Adipocyte (in vitro differentiated cells): ENCODE measurements around the gene NUP42.

Experiments used
- DNase-seq: peaks from one replicate; pipeline ENCODE4 v3.0.0-alpha.2; 2015; ENCODE audit warnings: low read depth
- H3K27me3 ChIP-seq: replicated peaks from 2 replicates; pipeline ENCODE4 v1.7.0; 2013; ENCODE audit warnings: mild to moderate bottlenecking, low read length, moderate library complexity; ENCODE audit not compliant: control insufficient read depth, insufficient read depth
- H3K36me3 ChIP-seq: 2 replicates; pipeline ENCODE4 v1.7.0; 2013; ENCODE audit warnings: low read length, mild to moderate bottlenecking, moderate library complexity; ENCODE audit not compliant: control insufficient read depth, insufficient read depth, severe bottlenecking
- H3K4me1 ChIP-seq: 2 replicates; pipeline ENCODE4 v1.7.0; 2013; ENCODE audit warnings: mild to moderate bottlenecking, low read length, moderate library complexity; ENCODE audit not compliant: control insufficient read depth, insufficient read depth
- H3K4me3 ChIP-seq: 2 replicates; pipeline ENCODE4 v1.7.0; 2013; ENCODE audit warnings: mild to moderate bottlenecking, low read length, moderate library complexity
- H3K9ac ChIP-seq: 2 replicates; pipeline ENCODE4 v1.7.0; 2013; ENCODE audit warnings: mild to moderate bottlenecking, low read length, moderate library complexity
- H3K9me3 ChIP-seq: 2 replicates; pipeline ENCODE4 v1.7.0; 2013; ENCODE audit warnings: mild to moderate bottlenecking, low read length, moderate library complexity; ENCODE audit not compliant: control insufficient read depth

NUP42 gene

DNA sequence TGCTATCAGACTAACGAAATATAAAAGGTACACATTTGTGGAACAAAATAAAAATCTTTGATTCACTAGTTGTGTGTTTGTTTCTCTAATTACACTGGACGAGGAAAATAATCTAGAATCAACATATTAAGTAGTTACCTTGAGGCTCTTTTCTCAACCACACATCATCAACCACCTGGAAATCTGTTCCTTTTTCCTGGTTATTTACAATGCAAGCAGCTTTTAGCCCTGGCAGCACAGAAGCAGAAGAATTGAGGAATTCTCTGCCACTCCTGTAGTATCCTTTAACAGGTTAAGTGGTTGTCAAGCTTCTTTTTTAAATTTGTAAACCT lies 23.7 kb downstream of the NUP42 start:
- H3K4me1 ChIP-seq, result no peaks in the 10 kb centered on the region
- H3K9me3 ChIP-seq, result no peaks in the 10 kb centered on the region
- H3K9ac ChIP-seq, result peak overlapping the region; percentile 47
- H3K36me3 ChIP-seq, result peaks cover 14% of the 10 kb centered on the region
- H3K27me3 ChIP-seq, result no peaks in the 10 kb centered on the region
- DNase-seq, result no peak
- peak overlapping the region; percentile 49 for H3K4me3 ChIP-seq

DNA sequence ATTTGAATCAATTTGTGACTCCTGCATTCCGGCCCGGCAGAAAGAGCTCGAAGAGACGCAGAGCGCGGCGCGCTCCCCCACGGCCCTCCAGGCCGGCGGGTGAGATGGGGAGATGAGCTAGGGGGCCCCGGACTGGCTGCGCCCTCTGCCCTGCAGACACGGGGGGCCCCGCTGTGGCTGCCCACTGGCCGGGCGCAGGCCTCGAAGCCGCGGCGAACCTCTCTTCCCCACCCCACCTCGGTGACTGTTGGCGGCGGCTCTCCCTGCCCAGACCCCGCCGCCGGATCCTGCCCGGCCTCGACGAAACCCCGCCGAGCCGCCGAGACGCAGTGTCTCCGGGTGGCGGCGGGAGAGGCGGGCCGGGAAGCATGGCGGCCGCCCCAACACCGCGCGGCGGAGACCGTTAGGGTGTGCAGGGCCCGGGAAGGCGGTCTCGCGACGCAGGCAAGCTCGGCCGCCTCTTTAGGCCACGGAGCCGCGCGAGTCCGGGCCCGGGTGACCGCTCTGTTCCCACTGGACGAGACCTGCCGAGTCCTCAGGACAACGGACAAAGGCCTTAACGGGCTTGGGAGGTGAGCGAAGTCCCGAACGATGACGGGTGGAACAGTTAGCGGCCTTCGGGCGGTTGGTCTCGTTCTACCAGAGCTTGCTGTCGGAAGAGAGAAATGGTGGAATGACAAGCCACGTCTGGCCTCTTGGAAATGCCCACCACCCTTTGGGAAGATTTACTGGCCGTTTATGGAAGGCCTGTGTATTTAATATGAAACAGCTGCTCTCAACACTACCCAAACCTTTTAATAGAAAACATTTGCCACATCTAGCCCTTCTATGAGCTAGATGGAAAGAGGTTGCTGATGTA lies 24.3 kb downstream of the NUP42 start:
- H3K9me3 ChIP-seq, result no peaks in the 10 kb centered on the region
- no peaks in the 10 kb centered on the region for H3K27me3 ChIP-seq
- DNase-seq, result no peak
- no peaks in the 10 kb centered on the region for H3K4me1 ChIP-seq
- H3K36me3 ChIP-seq, result peaks cover 8% of the 10 kb centered on the region
- H3K9ac ChIP-seq, result peak overlapping the region; percentile 47
- peak overlapping the region; percentile 49 for H3K4me3 ChIP-seq

DNA sequence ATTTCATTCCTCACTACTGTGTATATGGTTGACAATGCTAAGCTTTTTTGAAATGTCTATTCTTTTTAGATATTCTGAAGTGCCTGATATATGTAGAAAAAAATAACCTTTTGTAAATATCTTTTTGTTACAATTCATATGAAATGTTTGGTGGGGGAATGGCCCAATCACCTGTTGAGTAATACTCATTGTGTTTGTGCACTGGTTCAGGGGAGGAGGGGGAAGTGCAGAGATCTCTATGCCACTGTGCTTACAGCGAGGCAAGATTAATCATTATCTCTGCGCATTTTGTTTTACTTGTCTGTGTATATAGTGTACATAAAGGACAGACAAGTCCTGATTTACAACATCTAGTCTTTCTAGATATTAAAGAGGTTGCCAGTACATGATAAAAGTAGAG lies 25.2 kb downstream of the NUP42 start:
- no peak overlapping the region for H3K9ac ChIP-seq
- H3K4me1 ChIP-seq, result no peaks in the 10 kb centered on the region
- DNase-seq, result no peak
- H3K9me3 ChIP-seq, result no peaks in the 10 kb centered on the region
- H3K27me3 ChIP-seq, result no peaks in the 10 kb centered on the region
- H3K36me3 ChIP-seq, result no peaks in the 10 kb centered on the region
- no peak overlapping the region for H3K4me3 ChIP-seq

DNA sequence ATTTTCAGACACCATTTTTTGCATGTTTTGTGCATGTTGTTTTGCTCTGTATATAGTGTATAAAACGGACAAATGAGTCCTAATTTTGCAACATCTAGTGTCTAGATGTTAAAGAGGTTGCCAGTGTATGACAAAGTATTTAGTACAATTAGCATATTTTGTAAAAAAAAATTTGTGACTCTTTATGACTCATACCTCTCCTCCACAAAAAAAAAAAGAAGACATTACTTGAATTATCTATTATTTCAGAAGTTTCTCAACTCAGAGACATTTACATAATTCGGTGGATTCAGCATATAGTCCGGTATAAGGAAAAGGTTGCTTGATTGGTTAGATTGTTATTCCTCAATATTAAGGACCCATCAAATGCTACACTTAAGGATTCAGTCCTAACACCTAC lies 26.0 kb downstream of the NUP42 start:
- H3K4me3 ChIP-seq, result no peak overlapping the region
- H3K27me3 ChIP-seq, result no peaks in the 10 kb centered on the region
- no peaks in the 10 kb centered on the region for H3K4me1 ChIP-seq
- no peaks in the 10 kb centered on the region for H3K36me3 ChIP-seq
- no peak for DNase-seq
- no peaks in the 10 kb centered on the region for H3K9me3 ChIP-seq
- no peak overlapping the region for H3K9ac ChIP-seq

DNA sequence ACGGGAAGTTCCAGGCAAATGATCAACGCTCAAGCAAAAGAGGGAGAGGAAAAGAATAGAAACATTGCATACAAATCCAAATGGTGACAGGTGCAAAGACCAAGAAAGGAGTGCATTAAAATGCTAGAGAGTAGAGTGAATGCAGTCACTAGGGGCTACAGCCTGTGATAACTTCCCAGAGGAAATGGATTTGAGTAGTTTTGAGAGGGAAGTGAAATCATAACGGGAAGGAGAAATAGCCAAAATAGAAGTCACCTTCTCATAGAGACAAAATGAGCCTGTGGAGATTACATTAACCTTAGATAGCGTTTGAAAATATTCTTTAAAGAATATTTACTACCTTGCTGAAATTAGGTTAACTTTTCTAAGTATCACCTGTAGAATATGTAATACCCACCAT lies 26.5 kb downstream of the NUP42 start:
- no peak overlapping the region for H3K9ac ChIP-seq
- no peaks in the 10 kb centered on the region for H3K4me1 ChIP-seq
- H3K4me3 ChIP-seq, result no peak overlapping the region
- H3K36me3 ChIP-seq, result no peaks in the 10 kb centered on the region
- no peaks in the 10 kb centered on the region for H3K9me3 ChIP-seq
- no peaks in the 10 kb centered on the region for H3K27me3 ChIP-seq
- DNase-seq, result no peak

DNA sequence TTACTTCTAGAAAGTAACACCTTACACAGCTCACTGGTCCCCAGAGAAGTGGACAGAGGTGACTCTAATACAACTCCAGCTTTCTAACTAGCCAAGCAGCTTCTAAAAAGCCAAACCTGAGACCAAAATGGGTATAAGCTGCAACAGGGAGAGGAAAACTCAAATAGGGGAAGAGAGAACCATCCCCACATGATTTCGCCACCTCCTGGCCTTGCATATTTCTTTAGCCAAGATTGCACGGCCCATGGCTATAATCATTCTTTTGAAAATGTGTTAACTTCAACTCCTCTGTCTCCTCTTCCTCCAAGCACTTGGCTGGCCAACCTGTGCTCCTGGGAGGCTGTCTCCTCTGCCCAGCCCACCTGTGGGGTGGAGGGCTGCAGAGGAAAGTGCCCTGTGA lies 28.7 kb downstream of the NUP42 start:
- no peaks in the 10 kb centered on the region for H3K4me1 ChIP-seq
- DNase-seq, result no peak
- H3K9ac ChIP-seq, result no peak overlapping the region
- H3K27me3 ChIP-seq, result no peaks in the 10 kb centered on the region
- H3K4me3 ChIP-seq, result no peak overlapping the region
- H3K36me3 ChIP-seq, result no peaks in the 10 kb centered on the region
- H3K9me3 ChIP-seq, result no peaks in the 10 kb centered on the region

DNA sequence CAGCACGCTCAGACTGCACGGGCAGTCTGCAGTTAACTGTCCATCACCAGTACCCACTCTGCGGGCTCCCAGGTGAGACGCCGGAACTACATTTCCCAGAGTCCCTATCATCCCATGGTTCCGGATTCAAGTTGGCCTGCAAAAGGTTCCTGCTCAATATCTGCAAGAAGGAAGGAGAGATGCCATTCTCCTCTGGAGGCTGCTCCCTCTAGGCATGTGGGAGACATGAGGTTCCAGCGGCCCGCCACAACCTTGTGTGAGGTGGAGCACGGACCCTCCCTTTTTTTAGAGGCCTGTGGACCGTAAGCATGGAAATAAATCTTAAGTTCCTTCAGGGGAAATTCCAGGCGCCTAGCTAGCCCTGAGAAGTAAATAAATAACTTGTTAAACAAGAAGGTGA lies 29.7 kb downstream of the NUP42 start:
- H3K9ac ChIP-seq, result no peak overlapping the region
- H3K4me3 ChIP-seq, result no peak overlapping the region
- H3K27me3 ChIP-seq, result no peaks in the 10 kb centered on the region
- DNase-seq, result no peak
- H3K36me3 ChIP-seq, result no peaks in the 10 kb centered on the region
- H3K4me1 ChIP-seq, result no peaks in the 10 kb centered on the region
- H3K9me3 ChIP-seq, result no peaks in the 10 kb centered on the region

DNA sequence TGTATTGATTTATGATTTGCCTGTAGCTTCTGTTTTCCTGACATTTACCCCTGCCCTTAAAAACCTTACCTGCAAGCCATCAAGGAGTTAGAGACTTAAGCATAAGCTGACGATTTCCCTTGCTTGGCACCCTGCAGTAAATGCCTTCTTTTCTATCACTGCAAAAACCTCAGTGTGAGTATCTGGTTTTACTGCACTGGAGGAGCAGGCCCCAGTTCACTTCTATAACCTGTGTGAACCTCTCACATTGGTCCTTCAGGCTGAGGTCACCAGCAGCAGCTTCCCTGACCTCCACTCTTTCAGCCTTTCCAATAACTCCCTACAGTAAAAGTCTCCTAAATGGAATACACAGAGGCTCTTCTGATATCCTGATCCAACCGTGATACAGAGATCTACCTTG lies 30.5 kb downstream of the NUP42 start:
- Histone ChIP-seq H3K9me3 (no peaks in the 10 kb centered on the region), H3K27me3 (no peaks in the 10 kb centered on the region), H3K4me3 (no peak overlapping the region), H3K4me1 (no peaks in the 10 kb centered on the region), H3K36me3 (no peaks in the 10 kb centered on the region), H3K9ac (no peak overlapping the region)
- DNase-seq, result no peak

DNA sequence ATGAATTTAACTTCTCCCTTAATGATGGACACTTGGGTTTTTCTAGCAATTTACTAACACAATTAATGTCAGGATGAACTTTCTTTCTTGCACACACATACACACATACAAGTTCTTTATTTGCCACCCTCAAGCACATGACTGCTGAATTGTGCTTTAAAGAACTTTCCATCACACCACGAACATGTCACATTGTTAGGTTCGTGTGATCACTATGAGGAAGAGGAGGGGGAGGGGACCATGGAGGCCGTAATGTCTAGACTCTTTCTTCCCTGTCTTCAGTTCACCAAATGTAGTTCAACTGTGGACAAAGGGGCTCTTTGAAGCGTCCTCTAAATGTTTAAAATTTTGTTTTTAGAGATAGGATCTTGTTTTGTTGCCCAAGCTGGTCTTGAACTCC lies 31.0 kb downstream of the NUP42 start:
- no peak for DNase-seq
- Histone ChIP-seq H3K9ac (no peak overlapping the region), H3K9me3 (no peaks in the 10 kb centered on the region), H3K4me3 (no peak overlapping the region), H3K4me1 (no peaks in the 10 kb centered on the region), H3K36me3 (no peaks in the 10 kb centered on the region), H3K27me3 (no peaks in the 10 kb centered on the region)

DNA sequence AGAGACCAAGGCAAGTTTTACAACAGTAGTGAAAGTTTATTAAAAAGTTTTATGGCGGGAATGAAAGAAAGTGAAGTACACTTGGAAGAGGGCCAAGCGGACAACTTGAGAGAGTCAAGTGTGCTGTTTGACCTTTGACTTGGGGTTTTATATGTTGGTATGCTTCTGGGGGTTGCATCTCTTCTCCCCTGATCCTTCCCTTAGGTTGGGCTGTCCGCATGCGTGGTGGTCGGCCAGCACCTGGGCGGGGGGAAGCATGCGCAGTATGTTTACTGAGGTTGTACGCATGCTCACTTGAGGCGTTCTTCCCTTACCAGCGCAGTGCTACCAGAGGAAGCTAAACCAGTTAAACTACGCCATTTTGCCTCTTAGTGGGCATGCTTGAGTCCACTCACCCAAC lies 31.9 kb downstream of the NUP42 start:
- H3K4me1 ChIP-seq, result no peaks in the 10 kb centered on the region
- H3K9me3 ChIP-seq, result no peaks in the 10 kb centered on the region
- no peaks in the 10 kb centered on the region for H3K27me3 ChIP-seq

DNA sequence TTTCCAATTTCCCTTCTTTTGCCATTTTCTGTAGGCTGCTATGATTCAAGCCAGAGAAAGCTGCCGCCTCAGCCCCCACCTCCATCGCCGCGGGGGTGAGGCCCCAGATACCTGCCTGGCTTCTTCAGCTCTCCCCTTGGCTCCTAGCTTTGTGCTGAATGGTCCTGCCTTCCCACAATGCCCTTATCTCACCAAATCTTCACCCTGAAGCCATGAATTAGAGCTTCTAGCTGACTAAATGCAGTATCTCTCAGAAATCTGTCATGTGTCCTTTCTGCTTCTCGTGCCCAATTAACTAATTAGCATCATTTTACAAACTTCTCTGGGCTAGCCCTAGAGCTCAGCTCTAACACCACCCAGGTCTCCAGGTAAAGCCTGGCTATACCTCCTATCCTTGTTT lies 32.6 kb downstream of the NUP42 start:
- H3K4me1 ChIP-seq, result no peaks in the 10 kb centered on the region
- H3K9ac ChIP-seq, result no peak overlapping the region
- H3K9me3 ChIP-seq, result no peaks in the 10 kb centered on the region
- no peaks in the 10 kb centered on the region for H3K36me3 ChIP-seq
- no peaks in the 10 kb centered on the region for H3K27me3 ChIP-seq
- DNase-seq, result no peak
- no peak overlapping the region for H3K4me3 ChIP-seq

More for the DNA sequence above, 31.9 kb downstream of the NUP42 start:
- Histone ChIP-seq H3K36me3 (no peaks in the 10 kb centered on the region), H3K4me3 (no peak overlapping the region), H3K9ac (no peak overlapping the region)
- no peak for DNase-seq

DNA sequence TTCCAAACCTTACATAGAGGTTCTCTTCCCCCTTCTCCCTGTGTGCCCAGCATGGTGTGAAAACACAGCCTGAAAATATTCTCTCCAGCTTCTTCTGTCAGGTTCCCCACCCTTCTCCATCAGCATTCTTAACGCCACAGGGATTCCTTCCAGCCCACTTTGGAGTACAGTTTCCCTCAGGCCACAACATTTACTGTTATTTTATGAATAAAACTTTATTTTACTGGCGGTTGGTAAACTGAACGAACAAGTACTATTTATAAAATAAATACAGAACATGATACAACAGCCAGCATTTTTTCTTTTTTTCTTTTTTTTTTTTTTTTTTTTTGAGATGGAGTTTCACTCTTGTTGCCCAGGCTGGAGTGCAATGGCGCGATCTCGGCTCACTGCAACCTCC lies 33.1 kb downstream of the NUP42 start:
- no peak overlapping the region for H3K4me3 ChIP-seq
- DNase-seq, result no peak
- no peak overlapping the region for H3K9ac ChIP-seq
- H3K36me3 ChIP-seq, result no peaks in the 10 kb centered on the region
- H3K27me3 ChIP-seq, result no peaks in the 10 kb centered on the region
- H3K4me1 ChIP-seq, result no peaks in the 10 kb centered on the region
- H3K9me3 ChIP-seq, result no peaks in the 10 kb centered on the region
